HG03442 (cell line): ENCODE results near the gene MRPL39.
A peak's percentile ranks its signal among the peaks of the same experiment; 100 is the strongest.
"Not testable (repeated sequence)": the region's sequence is repeated elsewhere in the genome, so short reads cannot be mapped to it uniquely, and the experiment has no call there.

ENCODE experiments used
- ATAC-seq: cut with Tn5 transposase; IDR thresholded peaks from one replicate; pipeline ENCODE4 v1.9.1; 2021; ENCODE audit warnings: mild to moderate bottlenecking, moderate library complexity; ENCODE audit not compliant: unreplicated experiment

The MRPL39 gene

GRCh38 chr21:25607151-25608043 lies at the start of gene MRPL39:
Gene MRPL39 (minus strand): TSS chr21:25607481. CDS start chr21:25607475, 6 bp downstream.
- peak; percentile 94 for ATAC-seq

- ATAC-seq: no peak
Measured at GRCh38 chr21:25656412-25656811, 49.1 kb upstream of the MRPL39 start.

GRCh38 chr21:25649146-25649545 lies 41.9 kb upstream of the MRPL39 start:
- no peak for ATAC-seq

- ATAC-seq: no peak
Measured at GRCh38 chr21:25647647-25648046, 40.4 kb upstream of the MRPL39 start.

DNA sequence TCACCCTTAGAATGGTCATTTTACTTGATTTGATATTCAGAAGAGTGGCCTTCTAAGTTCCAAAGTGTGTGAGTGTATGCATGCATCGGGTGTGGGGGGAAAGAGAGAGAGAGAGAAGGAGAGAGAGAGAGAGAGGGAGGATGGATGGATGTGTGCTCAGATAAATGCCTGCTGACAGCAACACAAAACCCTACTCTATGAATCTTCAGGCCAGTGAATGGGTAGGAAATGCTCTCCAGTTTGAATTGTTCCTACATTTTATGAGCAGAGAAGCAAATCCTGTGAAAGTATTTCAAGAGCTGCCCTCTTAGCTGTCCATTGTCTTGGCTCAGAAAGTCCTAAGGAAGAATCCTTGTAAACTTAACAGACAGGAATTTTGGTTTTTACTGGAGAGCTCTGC lies 39.2 kb upstream of the MRPL39 start:
- no peak for ATAC-seq

- ATAC-seq: no peak
Measured at GRCh38 chr21:25643486-25643885, 36.2 kb upstream of the MRPL39 start.

GRCh38 chr21:25640943-25641292 lies 33.6 kb upstream of the MRPL39 start:
- no peak for ATAC-seq

DNA sequence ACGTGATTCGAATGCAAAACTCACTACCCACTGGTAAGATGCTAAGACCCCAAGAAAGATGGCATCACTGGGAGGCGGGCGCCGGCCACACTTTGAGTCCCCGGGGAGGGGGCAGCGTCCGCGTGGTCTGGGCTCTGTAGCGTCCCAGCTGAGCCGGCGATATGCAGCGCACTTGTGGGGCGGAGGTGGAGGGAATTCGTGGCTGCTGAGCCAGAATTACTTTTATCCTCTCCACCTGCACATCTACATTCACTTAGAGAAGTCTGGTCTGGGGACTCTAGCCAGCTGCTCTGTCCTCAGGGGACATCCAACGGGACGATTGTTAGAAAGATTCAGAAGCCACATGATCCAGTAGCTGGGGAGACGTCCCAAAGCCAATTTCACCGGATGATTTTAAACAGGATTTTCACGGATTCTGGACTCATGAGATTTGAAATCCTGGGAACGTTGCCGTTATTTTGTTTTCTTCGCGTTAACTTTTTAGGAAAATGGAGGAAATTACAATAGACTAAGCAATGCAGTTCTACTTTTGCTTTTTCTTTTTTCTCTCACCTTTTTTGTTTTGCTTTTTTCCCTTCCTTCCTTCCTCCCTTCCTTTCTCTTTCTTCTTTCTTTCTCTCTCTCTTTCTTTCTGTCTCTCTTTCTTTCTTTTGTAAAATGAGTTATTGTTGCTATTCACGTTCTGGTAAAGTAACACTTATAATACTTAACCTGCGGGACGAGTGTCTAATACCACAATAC lies 33.1 kb upstream of the MRPL39 start:
- peak; percentile 29 for ATAC-seq

DNA sequence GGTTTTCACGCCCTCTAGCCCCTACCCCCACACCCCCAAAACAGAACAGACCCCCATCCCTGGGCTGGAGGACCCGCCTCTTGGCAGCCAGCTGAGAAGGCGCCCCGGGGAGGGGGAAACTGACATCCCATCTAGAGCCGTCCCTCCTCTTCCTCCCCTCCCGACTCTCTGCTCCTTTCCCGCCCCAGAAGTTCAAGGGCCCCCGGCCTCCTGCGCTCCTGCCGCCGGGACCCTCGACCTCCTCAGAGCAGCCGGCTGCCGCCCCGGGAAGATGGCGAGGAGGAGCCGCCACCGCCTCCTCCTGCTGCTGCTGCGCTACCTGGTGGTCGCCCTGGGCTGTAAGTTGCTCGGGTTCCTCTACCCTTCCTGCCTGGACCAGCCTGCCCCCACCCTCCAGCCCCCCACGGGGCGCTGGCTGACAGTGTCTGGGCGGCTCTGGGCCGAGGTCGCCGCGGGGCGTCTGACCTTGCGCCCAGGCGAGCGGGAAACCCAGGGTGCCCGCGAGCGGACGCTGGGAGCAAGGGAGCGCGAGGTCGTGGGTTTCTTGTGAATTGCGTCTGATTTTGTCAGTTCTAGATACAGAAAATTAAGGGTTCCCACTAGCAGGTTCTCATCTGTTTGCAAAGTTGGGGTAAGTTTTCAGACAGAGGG lies 32.4 kb upstream of the MRPL39 start:
- peak; percentile 69 for ATAC-seq

DNA sequence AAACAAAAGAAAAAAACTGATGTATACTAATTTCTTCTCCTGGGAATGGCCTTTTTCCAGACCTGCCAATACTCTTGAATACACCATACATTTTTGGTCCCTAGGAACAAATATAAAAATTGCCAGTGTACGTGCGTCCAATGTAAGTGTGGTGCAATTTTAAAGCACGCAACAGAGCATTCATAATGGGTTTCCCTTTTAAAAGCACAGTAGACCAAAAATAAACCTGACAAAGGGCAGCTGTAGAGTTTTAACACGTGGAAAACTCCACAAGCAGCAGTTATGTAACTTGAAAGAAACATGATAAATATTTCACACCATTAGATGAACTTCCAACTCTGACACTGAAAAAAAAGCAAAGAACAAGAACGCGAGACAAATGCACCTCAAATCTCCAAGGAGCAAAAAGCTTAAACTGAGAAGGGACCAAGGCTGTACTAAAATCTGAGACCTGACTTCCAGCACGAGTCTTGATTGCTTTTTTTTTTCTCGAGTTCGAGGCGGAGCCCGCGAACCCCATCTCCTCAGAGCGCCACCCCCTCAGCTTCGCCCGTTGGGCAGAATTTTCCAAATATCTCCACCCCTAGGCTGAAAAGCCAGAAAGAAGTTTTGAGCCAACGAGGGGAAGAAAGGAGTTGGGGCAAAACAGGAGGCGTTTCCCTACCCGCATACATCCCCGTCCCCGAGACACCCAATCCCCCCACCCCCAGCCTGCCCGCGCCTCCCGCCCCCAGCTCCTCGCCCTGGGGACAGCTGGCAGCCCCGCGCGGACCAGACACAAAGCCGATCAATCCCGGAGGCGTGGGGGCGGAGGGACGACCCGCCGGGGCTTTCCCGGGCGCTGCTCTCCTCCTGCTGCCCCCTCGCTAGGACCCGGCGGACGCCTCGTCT lies 31.6 kb upstream of the MRPL39 start, which contains the start of gene JAM2:
JAM2 (plus strand) TSS at position 599 of the 891 bp plus-strand sequence. CDS start 564 bp downstream, outside the sequence.
- peak; percentile 44 for ATAC-seq

- no peak for ATAC-seq
Measured at GRCh38 chr21:25637851-25638659, 30.8 kb upstream of the MRPL39 start.

- no peak for ATAC-seq
Measured at GRCh38 chr21:25636727-25637126, 29.4 kb upstream of the MRPL39 start.

DNA sequence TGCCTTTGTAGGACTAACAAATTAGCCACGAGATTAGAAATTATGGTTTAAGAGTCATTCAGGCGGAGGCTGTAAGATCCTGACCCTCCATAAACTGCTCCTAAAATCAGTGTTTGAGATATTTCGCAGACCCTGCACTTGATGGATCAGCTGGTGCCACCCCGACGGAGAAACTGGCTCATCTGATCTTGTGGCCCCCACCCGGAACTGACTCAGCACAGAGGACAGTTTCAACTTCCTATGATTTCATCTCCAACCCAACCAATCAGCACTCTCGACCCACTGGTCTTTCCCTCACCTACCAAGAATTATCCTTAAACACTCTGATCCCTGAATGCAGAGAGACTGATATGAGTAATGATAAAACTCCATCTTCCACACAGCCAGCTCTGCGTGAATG lies 28.0 kb upstream of the MRPL39 start:
- no peak for ATAC-seq

GRCh38 chr21:25632296-25632695 lies 25.0 kb upstream of the MRPL39 start:
- no peak for ATAC-seq

DNA sequence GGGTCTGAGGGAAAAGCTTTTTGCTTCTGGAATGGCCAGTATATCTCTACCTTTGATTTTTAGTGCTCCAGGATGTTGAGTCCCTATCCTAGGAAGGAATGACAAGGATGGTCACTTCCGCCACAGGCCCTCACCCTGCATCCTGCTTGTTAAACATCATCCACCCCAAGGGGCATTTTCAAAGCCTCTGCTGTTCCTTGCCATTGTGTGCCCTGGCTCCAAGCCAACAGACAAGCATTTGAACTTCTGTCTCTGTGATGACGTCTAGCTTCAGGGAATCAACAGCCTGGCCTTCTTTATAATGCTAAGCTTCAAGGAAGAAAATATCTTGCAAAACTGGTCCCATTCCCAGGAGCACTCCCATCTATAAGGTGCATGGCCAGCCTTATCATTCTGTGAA lies 19.5 kb upstream of the MRPL39 start:
- no peak for ATAC-seq

DNA sequence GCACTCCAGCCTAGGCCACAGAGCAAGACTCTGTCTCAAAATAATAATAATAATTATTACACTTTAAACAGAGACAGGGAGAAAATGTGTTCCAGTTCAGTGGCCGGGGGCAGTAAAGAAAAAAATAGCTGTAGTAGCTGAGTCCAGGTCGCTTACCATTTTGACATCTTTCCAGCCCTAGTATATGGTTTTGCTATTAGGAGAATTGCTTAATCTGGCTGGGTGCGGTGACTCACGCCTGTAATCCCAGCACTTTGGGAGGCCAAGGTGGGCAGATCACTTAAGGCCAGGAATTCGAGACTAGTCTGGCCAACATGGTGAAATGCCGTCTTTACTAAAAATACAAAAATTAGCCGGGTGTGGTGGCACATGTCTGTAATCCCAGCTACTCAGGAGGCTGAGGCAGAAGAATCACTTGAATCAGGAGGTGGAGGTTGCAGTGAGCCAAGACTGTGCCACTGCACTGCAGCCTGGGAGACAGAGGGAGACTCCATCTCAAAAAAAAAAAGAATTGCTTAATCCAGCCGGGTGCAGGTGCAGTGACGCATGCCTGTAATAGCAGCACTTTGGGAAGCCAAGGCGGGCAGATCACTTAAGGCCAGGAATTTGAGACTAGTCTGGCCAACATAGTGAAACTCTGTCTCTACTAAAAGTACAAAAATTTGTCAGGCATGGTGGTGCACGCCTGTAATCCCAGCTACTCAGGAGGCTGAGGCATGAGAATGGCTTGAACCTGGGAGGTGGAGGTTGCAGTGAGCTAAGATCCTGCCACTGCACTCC lies 18.7 kb upstream of the MRPL39 start:
- ATAC-seq: not testable (repeated sequence)

DNA sequence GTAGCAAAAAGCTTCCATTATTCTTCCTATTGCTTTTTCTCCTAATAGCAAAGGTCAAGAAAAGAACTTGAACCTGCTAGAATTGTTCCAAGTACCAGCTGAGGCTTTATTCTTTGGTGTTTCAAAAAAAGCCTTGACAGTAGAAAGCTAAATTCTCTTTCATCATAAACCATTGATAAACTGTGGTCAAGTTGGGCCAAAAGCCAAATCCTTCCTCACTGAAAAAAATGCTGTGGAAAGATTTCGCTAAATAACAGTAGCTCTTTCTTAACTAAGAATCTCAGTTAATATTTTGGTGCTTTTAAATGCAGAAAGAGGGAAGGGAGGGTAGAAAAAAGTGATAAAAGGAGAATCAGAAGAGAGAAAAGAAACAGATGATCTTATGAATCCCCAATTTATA lies 17.8 kb upstream of the MRPL39 start:
- ATAC-seq: no peak

- ATAC-seq: no peak
Measured at GRCh38 chr21:25624511-25624910, 17.2 kb upstream of the MRPL39 start.

DNA sequence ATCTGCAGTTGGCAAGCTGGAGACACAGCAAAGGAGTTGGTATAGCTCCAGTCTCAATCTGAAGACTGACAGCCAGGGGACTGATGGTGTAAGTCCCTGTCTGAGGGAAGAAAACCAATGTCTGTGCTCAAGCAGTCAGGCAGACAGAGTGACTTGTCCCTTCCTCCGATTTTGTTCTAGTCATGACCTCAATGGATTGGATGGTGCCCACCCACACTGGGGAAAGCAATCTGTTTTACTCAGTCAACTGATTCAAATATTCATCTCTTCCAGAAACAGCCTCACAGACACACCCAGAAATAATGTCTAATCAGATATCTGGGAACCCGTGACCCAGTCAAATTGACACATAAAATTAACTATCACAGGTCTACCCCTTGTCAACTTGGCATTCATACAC lies 11.9 kb upstream of the MRPL39 start:
- ATAC-seq: no peak
